Endothelial cell (in vitro differentiated cells): ENCODE measurements around the gene CYB561. TPM values are rescaled to one million over a fixed set of nuclear protein-coding genes. Genes with fewer than 3 reads are reported as not detected.
"Not testable (repeated sequence)": the region's sequence is repeated elsewhere in the genome, so short reads cannot be mapped to it uniquely, and the experiment has no call there.

ENCODE experiments used
- DNase-seq: peaks from one replicate; pipeline ENCODE4 v3.0.0; 2021; ENCODE audit warnings: low spot score
- H3K27ac Mint-ChIP-seq: one replicate; pipeline ENCODE4 v1.8.0; 2021; ENCODE audit warnings: mixed read lengths, inconsistent platforms; ENCODE audit not compliant: unreplicated experiment
- H3K27me3 Mint-ChIP-seq: one replicate; pipeline ENCODE4 v1.8.0; 2021; ENCODE audit warnings: mild to moderate bottlenecking, moderate library complexity, mixed read lengths, inconsistent platforms; ENCODE audit not compliant: unreplicated experiment
- H3K36me3 Mint-ChIP-seq: one replicate; pipeline ENCODE4 v1.8.0; 2021; ENCODE audit warnings: mild to moderate bottlenecking, low read depth, mixed read lengths, inconsistent platforms; ENCODE audit not compliant: unreplicated experiment
- H3K4me1 Mint-ChIP-seq: one replicate; pipeline ENCODE4 v1.8.0; 2021; ENCODE audit warnings: mild to moderate bottlenecking, mixed read lengths, inconsistent platforms; ENCODE audit not compliant: unreplicated experiment
- H3K4me3 Mint-ChIP-seq: one replicate; pipeline ENCODE4 v1.8.0; 2021; ENCODE audit warnings: mild to moderate bottlenecking, mixed read lengths, inconsistent platforms; ENCODE audit not compliant: unreplicated experiment
- H3K9me3 Mint-ChIP-seq: one replicate; pipeline ENCODE4 v1.8.0; 2021; ENCODE audit warnings: mixed read lengths, inconsistent platforms; ENCODE audit not compliant: unreplicated experiment
- total RNA-seq: library from RNA; stranded (reverse); fragmentation: NEBNext Ultra II Directional; extraction: Animal tissue kit (Norgen Biotek cat#: 25700); gene quantifications from one replicate; pipeline ENCODE4 v1.2.1, GENCODE V29; 2021; ENCODE audit not compliant: unreplicated experiment
- TF ChIP-seq, protein P1 (sequence below): fragments of 200-600 bp; sonication (generic); IDR thresholded peaks from one replicate; pipeline ENCODE4 v1.5.0; 2021; ENCODE audit warnings: antibody characterized with exemption; ENCODE audit not compliant: unreplicated experiment

CYB561 gene
- total RNA-seq, 1 donor from 2014 or later, result 57.3 TPM

DNA sequence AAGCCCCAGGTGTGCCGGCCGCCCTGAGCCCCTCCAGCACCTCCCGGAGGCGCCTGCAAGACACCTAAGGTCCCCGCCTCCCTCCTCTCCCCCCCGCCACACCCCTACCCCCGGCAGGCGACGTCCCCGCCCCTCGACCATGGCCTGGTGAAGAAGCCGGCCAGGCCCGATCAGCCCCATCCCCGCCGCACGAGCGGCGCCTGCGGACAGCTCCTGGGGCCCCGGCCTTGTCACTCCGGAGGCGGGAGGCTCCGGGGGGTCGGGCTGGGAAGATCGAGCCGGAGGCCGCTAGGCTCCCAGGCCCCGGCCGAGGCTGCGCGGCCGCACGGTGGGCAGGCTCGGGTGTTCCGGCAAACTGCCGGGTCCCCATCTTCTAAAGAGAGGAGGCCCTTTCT, 30.4 kb upstream of the CYB561 start:
- H3K36me3 Mint-ChIP-seq, result no peaks in the 10 kb centered on the region

DNA sequence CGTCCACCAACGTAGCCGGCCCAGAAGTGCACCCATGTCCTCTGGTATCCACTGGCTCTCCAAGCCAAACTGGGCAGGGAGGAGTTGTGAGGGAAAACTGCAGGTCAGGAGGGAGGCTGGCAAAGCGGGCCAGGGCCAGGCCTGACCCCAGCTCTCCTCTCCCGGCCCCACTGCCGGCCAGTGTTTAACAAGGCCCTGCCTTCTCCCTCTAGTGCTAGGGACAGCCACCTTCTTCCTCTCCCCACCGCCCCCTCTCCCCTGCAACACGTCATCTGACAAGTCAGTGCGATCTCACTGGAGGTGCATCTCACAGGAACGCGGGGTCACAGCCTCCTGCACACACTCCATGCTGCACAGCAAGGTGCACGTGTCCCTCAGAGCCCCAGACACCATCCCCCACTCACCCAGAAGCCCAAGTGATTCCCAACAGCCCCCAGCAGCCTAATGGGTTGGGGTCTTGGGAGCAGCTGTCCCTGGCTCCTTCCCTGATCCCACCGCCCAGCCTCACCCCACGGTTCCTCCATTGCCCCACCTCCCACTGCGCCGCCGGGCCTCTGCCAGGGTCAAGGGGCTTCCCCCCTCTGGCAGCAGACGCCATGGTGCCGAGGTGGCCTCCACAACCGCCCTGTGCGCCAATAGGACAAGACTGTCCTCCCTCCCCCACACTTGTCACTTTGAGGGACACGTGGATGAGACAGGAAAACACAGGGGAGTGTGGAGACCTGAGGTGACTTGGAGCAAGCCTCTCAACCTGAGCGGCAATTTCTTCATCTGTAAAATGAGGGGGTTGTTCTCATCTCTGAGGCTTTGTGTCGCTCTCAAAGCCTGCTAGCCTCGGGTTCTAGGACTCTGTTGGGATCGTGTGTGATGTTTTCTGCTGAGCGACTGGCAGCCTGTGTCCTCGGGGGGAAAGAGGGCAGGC, 29.6 kb upstream of the CYB561 start:
- Mint-ChIP-seq H3K27me3 (peaks cover 8% of the 10 kb centered on the region), H3K4me1 (peaks cover 35% of the 10 kb centered on the region), H3K4me3 (peak overlapping the region; percentile 89), H3K9me3 (no peaks in the 10 kb centered on the region), H3K36me3 (no peaks in the 10 kb centered on the region), H3K27ac (no peak overlapping the region)
- DNase-seq, result no peak
- TF ChIP-seq, protein P1, sequence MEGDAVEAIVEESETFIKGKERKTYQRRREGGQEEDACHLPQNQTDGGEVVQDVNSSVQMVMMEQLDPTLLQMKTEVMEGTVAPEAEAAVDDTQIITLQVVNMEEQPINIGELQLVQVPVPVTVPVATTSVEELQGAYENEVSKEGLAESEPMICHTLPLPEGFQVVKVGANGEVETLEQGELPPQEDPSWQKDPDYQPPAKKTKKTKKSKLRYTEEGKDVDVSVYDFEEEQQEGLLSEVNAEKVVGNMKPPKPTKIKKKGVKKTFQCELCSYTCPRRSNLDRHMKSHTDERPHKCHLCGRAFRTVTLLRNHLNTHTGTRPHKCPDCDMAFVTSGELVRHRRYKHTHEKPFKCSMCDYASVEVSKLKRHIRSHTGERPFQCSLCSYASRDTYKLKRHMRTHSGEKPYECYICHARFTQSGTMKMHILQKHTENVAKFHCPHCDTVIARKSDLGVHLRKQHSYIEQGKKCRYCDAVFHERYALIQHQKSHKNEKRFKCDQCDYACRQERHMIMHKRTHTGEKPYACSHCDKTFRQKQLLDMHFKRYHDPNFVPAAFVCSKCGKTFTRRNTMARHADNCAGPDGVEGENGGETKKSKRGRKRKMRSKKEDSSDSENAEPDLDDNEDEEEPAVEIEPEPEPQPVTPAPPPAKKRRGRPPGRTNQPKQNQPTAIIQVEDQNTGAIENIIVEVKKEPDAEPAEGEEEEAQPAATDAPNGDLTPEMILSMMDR, result no peak

More for the DNA sequence above, 30.4 kb upstream of the CYB561 start:
- Mint-ChIP-seq H3K9me3 (no peaks in the 10 kb centered on the region), H3K4me3 (no peak overlapping the region), H3K27me3 (peaks cover 8% of the 10 kb centered on the region), H3K4me1 (peaks cover 35% of the 10 kb centered on the region), H3K27ac (no peak overlapping the region)
- TF ChIP-seq, protein P1, result no peak
- DNase-seq, result peak; percentile 51

DNA sequence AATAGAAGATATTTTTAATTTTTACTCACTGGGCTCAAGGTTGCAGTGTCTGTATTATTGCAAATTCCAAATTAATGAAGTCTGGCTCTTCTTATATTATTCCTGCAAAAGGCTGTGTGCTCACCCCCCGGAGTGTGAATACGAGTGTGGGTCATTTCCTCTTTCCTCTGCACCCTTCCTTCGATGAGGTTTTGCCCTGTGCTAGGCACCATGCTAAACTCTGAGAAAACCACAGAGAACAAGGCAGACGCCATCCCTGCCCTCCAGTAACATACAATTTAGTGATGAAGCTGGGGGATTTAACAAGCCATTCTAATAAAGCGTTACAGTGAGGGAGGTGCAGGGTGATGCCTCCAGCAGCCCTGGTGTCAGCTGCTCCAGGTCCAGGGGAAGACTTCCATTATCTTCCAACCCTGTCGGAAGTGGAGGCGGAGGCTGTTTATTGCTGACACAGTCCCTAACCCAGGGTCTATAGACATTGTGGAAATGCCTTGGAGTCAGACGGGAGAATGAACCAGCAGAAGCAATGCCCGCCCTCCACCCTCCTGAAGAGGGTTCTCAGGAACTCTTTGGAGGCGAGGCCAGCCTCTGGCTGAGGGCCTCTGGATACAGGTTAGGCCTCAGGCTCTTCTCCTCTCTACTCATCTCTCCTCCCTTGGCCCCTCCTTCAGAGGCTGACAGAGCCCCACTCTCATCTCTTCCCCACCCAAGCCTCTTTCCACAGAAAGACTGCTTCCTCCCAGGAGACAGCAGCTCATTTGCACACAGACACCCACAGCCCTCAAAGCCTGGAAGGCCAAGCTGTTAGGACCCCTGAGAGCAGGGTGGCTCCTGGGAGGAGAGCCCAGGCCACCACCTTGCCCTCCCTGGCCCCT, 28.7 kb upstream of the CYB561 start:
- Mint-ChIP-seq H3K36me3 (no peaks in the 10 kb centered on the region), H3K27ac (no peak overlapping the region), H3K27me3 (peaks cover 8% of the 10 kb centered on the region), H3K9me3 (no peaks in the 10 kb centered on the region), H3K4me1 (peaks cover 35% of the 10 kb centered on the region), H3K4me3 (no peak overlapping the region)
- TF ChIP-seq, protein P1, result no peak
- DNase-seq, result no peak

DNA sequence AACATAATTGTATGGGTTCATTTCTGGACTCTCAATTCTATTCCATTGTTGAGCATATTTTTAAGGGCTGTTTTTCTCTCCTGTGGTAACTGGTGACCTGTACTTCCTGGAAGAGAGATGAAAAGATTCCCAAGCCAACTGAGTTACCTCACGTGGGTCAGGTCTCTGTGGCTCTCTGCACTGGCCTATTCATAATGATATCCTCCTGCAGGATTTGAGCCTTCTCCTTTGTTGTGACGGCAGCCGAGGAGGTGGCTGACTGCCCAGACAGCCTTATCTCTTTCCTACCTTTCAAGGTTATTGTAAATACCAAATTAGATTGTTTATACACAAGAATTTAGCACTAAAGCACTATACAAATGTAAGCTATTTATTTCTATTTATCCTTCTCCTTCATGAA, 28.1 kb upstream of the CYB561 start:
- peaks cover 7% of the 10 kb centered on the region for H3K27me3 Mint-ChIP-seq
- peaks cover 34% of the 10 kb centered on the region for H3K4me1 Mint-ChIP-seq
- H3K36me3 Mint-ChIP-seq, result no peaks in the 10 kb centered on the region
- H3K27ac Mint-ChIP-seq, result no peak overlapping the region
- H3K9me3 Mint-ChIP-seq, result no peaks in the 10 kb centered on the region
- DNase-seq, result no peak
- TF ChIP-seq, protein P1, result no peak
- no peak overlapping the region for H3K4me3 Mint-ChIP-seq

DNA sequence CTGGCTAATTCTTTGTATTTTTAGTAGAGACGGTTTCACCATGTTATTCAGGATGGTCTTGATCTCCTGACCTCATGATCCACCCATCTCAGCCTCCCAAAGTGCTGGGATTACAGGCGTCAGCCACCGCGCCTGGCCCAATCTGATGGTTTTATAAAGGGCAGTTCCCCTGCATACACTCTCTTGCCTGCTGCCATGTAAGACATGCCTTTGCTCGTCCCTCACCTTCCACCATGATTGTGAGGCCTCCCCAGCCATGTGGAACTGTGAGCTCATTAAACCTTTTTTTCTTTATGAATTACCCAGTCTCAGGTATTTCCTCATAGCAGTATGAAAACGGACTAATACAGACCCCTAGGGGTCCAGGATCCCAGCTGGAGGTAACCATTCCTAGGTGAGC, 22.0 kb upstream of the CYB561 start:
- DNase-seq, H3K27me3 Mint-ChIP-seq, H3K36me3 Mint-ChIP-seq, H3K9me3 Mint-ChIP-seq, H3K4me1 Mint-ChIP-seq, H3K27ac Mint-ChIP-seq, H3K4me3 Mint-ChIP-seq: not testable (repeated sequence)
